ENCODE data around the gene ETV6.

Gene ETV6

GRCh38 chr12:11834931-11835330, 185.5 kb downstream of the ETV6 start:
- no peak for DNase-seq

- no peak for DNase-seq
These were observed 187.0 kb downstream of the ETV6 start for GRCh38 chr12:11836282-11837151.

GRCh38 chr12:11837216-11837934, 187.9 kb downstream of the ETV6 start:
- no peak for DNase-seq

GRCh38 chr12:11838403-11838802, 188.9 kb downstream of the ETV6 start:
- no peak for DNase-seq

- DNase-seq = no peak
These were observed 189.7 kb downstream of the ETV6 start for GRCh38 chr12:11839091-11839641.

- DNase-seq = no peak
These were observed 190.9 kb downstream of the ETV6 start for GRCh38 chr12:11840366-11840765.

- DNase-seq = no peak
These were observed 197.0 kb downstream of the ETV6 start for GRCh38 chr12:11846488-11846887.

GRCh38 chr12:11847539-11847938, 198.1 kb downstream of the ETV6 start:
- no peak for DNase-seq

- DNase-seq = no peak
These were observed 200.5 kb downstream of the ETV6 start for GRCh38 chr12:11849757-11850504.

- no peak for DNase-seq
These were observed 203.7 kb downstream of the ETV6 start for GRCh38 chr12:11853126-11853525.

- no peak for DNase-seq
These were observed 204.6 kb downstream of the ETV6 start for GRCh38 chr12:11854011-11854499.

GRCh38 chr12:11855983-11856374, 206.5 kb downstream of the ETV6 start:
- DNase-seq = no peak

GRCh38 chr12:11856971-11857370, 207.5 kb downstream of the ETV6 start:
- DNase-seq = no peak

GRCh38 chr12:11859705-11860425, 210.4 kb downstream of the ETV6 start:
- no peak for DNase-seq

GRCh38 chr12:11861155-11861863, 211.8 kb downstream of the ETV6 start:
- no peak for DNase-seq

- DNase-seq = no peak
These were observed 212.6 kb downstream of the ETV6 start for GRCh38 chr12:11861864-11862600.

GRCh38 chr12:11862798-11863197, 213.3 kb downstream of the ETV6 start:
- no peak for DNase-seq

- DNase-seq = no peak
These were observed 214.0 kb downstream of the ETV6 start for GRCh38 chr12:11863478-11863906.

GRCh38 chr12:11863988-11864387, 214.5 kb downstream of the ETV6 start:
- no peak for DNase-seq

- DNase-seq = no peak
These were observed 216.3 kb downstream of the ETV6 start for GRCh38 chr12:11865824-11866223.

- DNase-seq = no peak
These were observed 218.6 kb downstream of the ETV6 start for GRCh38 chr12:11868027-11868426.

All from NCI-H1048 (cell line).